Neural progenitor cell (in vitro differentiated cells): ENCODE measurements around the gene HIGD1A.

ENCODE experiments used
- EZH2 ChIP-seq: fragments of 200-600 bp; sonication (generic); IDR thresholded peaks from 2 replicates; pipeline ENCODE4 v1.6.1; 2017; ENCODE audit warnings: antibody characterized with exemption, mild to moderate bottlenecking, moderate library complexity
- TF ChIP-seq, protein P1 (sequence below): fragments of 200-600 bp; sonication (generic); IDR thresholded peaks from 2 replicates; pipeline ENCODE4 v1.5.1; 2017; ENCODE audit warnings: antibody characterized with exemption, mild to moderate bottlenecking

GRCh38 chr3:42809202-42809601 lies 4.9 kb upstream of the HIGD1A start, which contains the start of gene ACKR2:
- TF ChIP-seq, protein P1, sequence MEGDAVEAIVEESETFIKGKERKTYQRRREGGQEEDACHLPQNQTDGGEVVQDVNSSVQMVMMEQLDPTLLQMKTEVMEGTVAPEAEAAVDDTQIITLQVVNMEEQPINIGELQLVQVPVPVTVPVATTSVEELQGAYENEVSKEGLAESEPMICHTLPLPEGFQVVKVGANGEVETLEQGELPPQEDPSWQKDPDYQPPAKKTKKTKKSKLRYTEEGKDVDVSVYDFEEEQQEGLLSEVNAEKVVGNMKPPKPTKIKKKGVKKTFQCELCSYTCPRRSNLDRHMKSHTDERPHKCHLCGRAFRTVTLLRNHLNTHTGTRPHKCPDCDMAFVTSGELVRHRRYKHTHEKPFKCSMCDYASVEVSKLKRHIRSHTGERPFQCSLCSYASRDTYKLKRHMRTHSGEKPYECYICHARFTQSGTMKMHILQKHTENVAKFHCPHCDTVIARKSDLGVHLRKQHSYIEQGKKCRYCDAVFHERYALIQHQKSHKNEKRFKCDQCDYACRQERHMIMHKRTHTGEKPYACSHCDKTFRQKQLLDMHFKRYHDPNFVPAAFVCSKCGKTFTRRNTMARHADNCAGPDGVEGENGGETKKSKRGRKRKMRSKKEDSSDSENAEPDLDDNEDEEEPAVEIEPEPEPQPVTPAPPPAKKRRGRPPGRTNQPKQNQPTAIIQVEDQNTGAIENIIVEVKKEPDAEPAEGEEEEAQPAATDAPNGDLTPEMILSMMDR: no peak
- TF ChIP-seq EZH2: no peak
